Measurements from ENCODE around the gene KCNN1.
A peak's percentile ranks its signal among the peaks of the same experiment; 100 is the strongest.
"Not testable (repeated sequence)": the region's sequence is repeated elsewhere in the genome, so short reads cannot be mapped to it uniquely, and the experiment has no call there.

The KCNN1 gene

DNA sequence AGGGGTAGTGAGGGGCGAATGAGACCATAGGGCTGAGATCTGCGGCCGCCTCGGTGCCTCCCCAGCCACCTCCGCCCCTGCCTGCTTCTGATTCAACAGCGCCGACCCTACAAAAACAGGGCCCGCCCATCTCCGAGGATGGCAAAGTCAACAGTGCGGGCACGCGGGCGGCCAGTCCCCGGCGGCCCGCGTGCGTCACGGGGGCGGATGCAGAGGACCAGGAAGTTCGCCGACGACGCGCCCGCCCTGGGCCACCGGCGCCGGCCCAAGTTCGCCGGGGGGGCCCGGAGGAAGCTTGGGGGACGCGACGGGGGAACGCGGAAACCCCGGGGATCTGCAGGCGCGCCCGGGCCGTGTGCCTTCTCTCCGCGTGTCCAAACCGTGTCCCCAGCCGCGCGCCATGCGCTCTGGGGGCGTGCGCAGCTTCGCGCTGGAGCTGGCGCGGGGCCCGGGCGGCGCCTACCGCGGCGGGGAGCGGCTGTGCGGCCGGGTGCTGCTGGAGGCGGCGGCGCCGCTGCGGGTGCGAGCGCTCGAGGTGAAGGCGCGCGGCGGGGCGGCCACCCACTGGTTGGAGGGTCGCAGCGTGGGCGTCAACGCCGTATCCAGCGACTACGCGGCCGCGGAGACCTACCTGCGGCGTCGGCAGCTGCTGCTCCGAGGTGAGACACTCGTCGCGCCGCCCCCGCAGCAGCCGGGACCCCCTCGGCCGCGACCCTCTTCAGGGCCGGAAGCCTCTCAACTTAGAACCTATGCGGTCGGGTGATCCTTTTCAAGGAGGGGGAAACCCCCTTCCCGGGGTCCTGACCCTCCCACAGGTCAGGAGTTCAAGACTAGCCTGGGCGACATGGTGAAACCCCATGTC is 34.2 kb downstream of the KCNN1 start:
- peak in 1 of 2 experiments; percentile 23 for DNase-seq (ENCODE audit: low read depth in 2 of 2)

DNA sequence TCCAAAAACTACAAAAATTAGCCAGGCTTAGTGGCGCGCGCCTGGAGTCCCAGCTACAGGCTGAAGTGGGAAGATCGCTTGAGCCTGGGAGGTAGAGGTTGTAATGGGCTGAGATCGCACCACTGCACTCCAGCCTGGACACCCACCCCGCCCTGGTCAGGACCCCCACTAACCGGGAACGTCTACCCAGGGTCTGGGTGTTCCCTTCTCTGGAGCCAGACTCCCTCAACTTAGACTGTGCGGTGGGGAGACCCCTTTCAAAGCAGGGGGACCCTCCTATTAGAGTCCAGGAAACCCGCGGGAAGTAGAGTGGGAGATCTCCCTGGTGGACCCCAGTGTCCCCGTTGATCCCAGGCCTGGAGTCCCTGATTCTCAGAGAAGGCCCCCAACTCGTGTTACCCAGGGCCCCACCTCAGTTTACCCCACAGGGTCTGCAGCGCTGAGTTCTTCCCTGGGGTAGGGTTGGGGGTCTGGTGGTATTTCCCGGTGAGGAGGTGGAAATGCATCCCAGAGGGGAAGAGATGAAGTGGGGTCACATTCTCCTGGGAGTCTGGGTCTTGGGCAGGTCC is 35.0 kb downstream of the KCNN1 start:
- DNase-seq (ENCODE audit: low read depth in 2 of 2) = no peak

DNA sequence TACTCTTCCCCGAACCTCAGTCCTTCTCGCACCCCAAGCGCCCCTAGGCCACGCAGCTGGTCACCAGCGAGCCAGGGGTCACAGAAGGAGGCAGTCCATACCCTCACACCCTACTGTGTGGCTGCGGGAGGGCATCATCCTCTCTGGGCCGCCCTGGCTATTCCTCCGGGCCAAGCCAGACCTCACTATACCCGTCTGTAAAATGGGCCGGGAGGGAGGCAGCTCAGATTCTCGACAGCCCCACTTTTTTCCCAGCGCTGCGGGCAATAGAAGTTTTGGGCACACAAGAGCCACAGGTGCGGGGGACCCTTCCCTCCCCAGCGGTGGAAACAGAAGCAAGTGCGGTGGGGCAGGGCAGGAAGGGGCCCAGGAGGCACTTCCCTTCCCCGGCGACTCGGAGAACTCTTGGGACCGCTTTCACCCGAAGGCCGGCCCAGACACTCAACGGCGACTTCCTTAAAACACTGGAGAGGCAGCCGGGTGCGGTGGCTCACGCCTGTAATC is 35.5 kb downstream of the KCNN1 start:
- DNase-seq (ENCODE audit: low read depth in 2 of 2) = no peak

DNA sequence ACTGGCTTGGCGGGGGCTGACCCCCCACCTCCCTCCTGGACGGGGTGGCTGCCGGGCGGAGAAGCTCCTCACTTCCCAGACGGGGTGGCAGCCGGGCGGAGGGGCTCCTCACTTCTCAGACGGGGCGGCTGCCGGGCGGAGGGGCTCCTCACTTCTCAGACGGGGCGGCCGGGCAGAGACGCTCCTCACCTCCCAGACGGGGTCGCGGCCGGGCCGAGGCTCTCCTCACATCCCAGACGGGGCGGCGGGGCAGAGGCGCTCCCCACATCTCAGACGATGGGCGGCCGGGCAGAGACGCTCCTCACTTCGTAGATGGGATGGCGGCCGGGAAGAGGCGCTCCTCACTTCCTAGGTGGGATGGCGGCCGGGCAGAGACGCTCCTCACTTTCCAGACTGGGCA is 38.8 kb downstream of the KCNN1 start:
- not testable (repeated sequence) for DNase-seq (ENCODE audit: low read depth in 2 of 2)

DNA sequence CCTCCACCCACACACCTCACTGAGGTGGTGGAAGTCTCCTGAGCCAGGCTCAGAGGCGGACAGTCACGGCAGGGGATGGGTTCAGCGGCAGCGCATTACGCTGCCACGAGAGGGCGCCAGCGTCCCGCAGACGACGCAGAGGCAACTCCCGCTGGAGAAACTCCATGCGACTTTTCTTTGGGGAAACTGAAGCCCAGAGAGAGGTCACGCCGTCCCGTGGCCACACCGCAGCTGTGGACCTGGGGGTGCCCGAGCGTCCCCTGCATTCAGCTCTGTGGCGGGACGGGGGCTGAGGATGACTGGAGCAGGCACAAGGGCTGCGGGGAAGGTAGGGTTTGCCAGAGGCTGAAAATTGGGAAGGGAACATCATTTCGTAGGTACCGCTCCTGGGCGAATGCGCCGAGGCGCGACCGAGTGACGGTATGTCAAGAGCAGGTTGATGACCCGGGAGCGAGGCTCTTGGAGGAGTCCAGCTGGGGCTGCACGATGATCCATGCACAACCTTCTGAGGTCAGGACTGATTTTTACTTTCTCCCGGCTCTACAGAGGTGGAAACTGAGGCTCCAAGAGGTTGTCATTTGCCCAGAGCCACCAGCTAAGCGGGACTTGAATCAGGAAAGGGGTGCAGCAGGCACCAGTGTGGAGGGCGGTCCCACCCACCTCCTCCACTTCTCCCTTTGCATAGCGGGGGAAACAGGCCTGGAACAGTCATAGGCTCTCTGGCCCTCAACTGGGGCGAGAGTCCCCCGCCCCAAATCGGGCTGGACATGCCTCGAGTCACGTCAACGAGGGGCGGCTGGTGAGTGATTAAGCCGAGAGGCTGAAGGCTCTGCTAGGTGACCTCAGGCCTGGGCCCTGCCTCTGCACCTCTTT is 40.4 kb downstream of the KCNN1 start:
- peak in 1 of 2 experiments; percentile 24 for DNase-seq (ENCODE audit: low read depth in 2 of 2)

DNA sequence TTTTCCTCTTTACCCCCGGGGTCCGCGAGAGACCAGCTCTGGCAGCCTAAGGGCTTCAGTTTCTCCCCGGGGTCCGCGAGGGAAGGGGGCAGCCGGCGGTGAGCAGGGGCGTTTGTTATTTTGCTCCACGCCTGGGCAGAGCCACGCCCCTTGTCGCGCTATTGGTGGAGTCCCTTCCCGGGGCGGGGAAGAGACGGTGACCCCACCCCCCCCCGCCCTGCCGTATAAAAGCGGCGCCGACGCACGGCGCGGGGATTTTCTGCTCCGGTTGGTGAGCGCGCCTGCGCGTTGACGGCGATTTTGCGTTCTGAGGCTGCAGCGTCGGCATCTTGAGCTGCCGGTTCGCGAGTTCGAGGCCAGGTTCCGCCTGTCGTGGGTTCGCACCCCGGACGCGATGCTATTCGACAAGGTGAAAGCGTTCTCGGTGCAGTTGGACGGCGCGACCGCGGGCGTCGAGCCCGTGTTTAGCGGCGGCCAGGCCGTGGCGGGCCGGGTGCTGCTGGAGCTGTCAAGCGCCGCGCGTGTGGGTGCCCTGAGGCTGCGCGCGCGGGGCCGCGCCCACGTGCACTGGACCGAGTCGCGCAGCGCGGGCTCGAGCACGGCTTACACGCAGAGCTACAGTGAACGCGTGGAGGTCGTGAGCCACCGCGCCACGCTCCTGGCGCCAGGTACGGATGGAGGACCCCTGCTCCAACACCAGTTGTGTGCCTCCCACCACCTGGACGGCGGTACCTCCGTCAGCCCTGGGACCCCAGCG is 41.2 kb downstream of the KCNN1 start, which contains the start of gene ARRDC2:
ARRDC2 (plus strand) TSS at position 254 of the 757 bp plus-strand sequence; CDS start at position 395, 141 bp downstream.
- DNase-seq (ENCODE audit: low read depth in 2 of 2) = peak; percentile 79 to 82

DNA sequence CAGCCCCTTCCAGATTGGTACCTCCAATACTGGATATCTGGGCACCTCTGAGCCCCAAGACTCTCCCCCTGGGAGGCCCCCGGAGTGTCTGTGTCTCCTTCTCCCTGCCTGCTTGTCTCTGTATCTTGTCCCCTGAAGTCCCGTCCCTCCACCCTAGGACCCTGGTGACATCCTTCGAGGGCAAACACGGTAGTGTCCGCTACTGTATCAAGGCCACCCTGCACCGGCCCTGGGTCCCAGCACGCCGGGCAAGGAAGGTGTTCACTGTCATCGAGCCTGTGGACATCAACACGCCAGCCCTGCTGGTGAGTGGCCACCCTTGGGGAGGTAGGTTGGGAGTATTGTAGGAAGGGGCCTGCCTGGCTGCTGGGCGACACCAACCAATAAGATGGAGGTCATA is 41.9 kb downstream of the KCNN1 start:
- no peak for DNase-seq (ENCODE audit: low read depth in 2 of 2)

DNA sequence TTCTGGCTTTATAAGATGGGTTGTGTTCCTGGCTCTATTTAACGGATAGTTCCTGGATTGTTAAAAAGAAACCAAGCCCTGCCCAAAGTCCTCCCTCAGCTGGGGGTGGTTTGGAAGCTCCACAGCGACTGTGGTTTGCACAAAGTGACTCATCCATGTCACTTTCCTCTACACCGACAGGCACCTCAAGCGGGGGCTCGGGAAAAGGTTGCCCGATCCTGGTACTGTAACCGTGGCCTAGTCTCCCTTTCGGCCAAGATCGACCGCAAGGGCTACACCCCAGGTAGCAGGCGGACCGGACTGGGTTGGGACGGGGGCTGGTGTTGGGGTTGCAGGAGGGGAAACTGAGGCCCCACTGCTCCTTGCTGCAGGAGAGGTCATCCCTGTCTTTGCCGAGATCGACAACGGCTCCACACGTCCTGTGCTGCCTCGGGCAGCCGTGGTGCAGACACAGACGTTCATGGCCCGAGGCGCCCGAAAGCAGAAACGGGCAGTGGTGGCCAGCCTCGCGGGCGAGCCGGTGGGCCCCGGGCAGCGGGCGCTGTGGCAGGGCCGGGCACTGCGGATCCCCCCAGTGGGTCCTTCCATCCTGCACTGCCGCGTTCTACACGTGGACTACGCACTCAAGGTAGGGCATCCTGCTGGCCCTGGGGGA is 42.6 kb downstream of the KCNN1 start:
- DNase-seq (ENCODE audit: low read depth in 2 of 2) = no peak

DNA sequence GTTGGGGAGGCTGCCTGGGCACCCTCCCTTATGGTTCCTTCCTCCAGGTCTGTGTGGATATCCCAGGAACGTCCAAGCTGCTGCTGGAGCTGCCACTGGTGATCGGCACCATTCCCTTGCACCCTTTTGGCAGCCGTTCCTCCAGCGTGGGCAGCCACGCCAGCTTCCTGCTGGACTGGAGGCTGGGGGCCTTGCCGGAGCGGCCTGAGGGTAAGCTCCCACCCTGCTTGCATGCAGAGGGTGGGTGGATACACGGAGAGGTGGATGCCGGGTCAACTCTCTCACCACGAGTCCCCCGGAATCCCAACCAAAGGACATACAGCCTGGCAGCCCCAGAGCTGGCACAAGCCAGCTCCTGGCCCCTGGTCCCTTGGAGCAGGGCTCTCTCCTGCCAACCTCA is 43.2 kb downstream of the KCNN1 start:
- no peak for DNase-seq (ENCODE audit: low read depth in 2 of 2)

DNA sequence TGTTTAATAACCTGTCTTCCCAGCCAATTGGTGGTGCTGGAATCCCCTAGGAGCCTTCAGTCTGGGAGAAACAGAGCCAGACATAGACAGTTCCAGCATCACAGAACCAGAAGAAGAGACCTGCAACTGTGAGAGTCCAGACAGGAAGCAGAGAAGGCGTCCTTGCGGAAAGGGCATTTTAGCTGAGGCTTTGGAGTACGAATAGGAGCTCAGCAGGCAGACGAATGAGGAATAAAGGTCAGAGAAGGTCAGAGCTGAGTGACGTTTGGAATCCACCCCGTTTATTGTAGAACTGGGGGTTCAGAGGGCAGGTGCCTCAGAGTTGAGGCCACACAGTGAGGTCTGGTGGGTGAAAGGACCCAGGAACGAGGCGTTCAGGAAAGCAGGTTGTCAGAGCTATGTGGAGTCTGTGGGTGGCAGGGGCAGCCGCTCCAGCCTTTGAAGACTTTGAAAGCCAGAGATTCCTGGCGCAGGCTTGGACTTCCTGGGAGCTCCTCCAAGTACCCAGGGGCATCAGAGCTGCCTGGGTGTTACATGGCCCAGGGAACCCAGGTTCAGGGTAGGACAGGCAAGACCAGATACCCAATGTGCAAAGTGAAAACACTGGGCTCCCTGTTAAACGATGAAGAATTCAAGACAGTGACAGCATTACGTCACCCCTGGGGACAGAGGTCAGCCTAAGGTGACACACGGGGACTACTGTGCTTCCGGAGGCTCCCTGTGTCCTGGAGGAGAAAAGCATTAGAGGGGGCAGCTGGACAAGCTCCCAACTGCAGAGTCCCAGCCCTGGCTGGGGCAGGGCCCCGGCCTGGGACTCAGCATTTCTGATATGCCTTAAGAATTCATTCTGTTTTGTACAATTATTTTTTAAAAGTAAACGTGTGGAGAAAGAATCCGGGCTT is 46.6 kb downstream of the KCNN1 start:
- no peak for DNase-seq (ENCODE audit: low read depth in 2 of 2)

DNA sequence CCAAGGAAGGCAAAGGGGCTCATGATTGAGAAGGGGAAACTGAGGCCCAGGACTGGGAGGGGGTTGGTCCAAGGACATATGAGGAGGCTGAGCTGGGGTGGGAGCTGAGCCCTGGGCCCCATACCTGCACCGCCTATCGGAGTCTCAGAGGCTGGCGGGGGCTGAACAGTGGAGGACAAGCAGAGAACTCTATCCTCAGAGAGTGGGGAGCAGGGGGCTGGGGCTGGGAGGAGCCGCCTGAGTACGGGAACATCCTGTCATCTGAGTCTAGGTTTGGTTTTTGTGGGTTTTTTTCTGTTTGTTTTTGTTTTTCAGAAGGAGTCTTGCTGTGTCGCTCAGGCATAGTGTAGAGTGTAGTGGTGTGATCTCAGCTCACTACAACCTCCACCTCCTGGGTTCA is 47.3 kb downstream of the KCNN1 start:
- DNase-seq (ENCODE audit: low read depth in 2 of 2) = no peak

DNA sequence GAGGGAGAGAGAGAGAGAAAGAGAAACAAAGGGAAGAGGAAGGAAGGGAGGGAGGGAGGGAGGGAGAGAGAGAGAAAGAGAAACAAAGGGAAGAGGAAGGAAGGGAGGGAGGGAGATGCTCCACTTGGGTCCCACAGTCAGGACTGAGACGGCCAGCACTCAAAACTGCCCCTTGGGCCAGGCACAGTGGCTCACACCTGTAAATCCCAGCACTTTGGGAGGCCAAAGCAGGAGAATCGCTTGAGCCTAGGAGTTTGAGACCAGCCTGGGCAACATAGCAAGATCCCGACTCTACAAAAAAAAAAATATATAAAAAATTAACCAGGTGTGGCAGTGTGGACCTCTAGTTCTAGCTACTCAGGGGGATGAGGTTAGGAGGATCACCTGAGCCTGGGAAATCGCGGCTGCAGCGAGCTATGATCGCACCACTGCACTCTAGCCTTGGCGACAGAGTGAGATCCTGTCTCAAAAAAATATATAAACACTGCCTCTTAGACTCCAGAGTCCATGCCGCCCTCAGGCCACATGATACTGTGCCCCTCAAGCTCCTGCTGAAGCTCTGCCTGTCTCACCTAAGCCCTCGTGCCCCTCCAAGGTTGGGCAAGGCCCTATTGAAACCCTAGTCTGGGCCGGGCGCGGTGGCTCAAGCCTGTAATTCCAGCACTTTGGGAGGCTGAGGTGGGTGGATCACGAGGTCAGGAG is 49.5 kb downstream of the KCNN1 start:
- no peak for DNase-seq (ENCODE audit: low read depth in 2 of 2)

DNA sequence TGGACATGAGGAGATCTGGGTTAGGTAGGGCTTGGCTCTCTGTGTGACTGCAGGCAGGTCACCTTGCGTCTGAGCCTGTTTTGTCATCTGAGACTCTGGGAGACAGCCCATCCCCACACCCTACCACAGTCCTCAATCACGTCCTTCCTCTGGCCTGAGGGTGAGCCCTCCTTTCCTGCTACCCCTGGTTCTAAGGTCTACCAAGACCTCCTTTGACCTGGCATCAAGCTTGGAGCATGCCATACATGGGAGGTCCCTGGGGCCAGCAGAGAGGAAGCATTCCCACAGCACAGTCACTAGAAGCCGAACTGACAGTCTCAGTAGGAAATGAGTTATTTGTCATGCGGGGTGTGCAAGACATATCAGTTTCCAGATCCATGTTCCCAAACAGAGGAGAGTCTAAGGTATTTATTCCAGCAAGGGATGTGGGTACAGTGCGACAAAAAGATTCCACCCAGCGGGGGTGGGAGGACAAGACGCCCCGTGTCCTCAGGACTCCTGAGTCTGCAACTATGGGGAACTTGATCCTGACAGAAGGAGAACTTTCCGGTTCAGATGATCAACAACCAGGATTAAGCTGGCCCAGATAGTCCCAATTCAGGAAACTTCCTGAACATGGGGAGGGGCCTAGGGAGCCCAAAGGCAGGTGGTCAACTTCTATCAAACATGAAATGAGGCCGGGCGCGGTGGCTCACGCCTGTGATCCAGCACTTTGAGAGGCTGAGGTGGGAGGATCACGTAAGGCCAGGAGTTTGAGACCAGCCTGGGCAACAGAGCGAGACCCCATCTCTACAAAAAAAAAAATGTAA is 50.6 kb downstream of the KCNN1 start:
- DNase-seq (ENCODE audit: low read depth in 2 of 2) = no peak

DNA sequence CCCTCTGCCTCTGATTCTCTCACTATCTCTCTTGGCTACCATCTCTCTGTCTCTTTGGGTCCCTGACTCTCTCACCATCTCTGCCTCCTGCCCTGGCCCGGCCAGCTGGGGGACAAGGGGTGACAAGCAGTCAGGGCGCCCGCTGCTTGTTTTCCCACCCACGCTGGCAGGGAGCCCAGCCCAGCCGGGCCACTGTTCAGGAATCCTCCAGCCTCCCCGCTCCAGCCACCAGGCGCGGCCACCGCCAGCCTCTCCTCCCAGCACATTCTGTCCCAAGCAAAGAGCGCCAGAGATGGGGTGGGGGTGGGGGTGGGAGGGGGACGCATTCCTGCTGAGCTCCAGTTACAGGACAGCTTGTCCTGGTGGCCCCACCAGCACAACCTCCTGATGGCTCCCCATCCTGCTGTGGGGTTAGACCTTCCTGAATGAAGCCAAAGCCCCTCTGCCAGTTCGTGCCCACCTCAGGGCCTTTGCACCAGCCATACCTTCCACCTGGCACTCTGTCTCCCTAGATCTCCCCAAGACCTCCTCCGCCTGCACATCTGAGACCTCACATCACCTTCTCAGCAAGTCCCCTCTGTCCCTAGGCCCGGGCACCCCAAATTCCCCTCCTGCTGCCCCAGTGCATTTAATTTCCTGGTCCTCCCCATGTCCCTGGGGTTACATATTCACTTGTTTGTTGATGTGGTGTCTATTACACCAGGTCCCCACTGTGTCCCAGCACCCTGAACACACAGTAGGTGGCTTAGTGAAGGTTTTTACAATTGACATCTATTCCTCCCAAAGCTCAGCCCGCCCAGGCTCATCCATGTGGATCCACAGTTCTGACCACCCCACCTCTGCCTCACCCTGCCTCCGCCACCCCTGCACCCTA is 53.5 kb downstream of the KCNN1 start:
- DNase-seq (ENCODE audit: low read depth in 2 of 2) = no peak

DNA sequence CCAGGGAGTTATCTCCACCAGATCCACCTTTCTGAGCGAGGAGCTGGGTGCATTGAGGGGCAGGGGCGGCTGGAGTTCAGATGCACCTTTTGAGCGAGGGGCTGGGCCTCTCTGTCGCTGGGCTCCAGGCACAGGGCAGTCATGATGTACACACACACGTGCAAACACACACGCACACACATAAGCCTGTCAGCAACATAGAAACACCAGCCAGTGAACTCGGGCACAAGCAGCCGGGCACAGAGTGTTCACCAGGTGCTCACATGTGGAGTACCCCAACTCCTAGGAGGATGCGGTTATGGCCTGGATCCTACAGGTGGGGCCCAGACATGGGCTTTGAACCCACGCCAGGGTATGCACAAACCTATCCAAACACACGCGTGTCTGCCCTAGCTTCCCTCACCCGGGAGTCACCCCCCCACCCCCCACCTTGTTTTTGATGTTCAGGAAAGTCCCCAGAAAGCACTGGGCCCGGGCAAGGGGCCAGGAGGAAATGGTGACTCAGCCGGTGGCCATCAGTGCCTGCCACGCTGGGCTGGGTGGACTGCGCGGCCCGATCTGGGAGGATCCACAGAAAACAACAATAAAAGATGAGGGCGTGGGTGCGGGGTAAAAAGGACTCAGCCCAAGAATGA is 54.3 kb downstream of the KCNN1 start:
- peak in 1 of 2 experiments; percentile 53 for DNase-seq (ENCODE audit: low read depth in 2 of 2)

DNA sequence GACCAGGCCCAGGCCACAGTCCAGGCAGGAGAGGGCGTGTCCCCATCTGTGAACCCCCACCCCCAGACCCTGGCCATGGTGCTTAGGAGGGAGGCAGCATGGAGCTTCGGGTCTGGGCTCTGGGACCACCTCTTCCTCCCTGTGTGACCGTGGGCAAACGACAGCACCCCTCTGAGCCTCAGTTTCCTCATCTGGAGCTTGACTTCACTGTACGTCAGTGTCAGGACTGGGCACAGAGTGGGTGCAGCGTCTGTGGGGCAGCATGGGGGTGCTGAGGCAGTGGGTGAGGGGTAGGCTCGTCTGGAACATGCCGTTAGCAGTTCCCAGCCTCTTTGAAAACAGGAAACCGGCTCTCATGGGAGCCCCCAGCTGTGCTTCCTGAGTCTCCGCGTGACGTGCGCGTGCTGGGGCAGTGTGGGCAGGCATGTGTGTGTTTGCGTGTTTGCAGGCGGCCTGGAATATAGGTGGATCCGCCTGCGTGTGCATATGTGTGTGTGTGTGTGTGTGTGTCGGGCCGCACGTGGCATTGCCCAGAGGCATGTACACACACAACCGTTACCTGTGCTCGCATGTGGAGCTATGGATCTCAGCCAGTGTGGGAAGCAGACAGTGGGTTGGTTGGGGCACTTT is 56.8 kb downstream of the KCNN1 start:
- DNase-seq (ENCODE audit: low read depth in 2 of 2) = peak in 1 of 2 experiments; percentile 41
